HG03139 (cell line): ENCODE data around the gene PSMD9.
"Not testable (repeated sequence)": the region's sequence is repeated elsewhere in the genome, so short reads cannot be mapped to it uniquely, and the experiment has no call there.

Source experiments
- ATAC-seq: cut with Tn5 transposase; IDR thresholded peaks from one replicate; pipeline ENCODE4 v1.9.1; 2021; ENCODE audit not compliant: unreplicated experiment

PSMD9 gene

GRCh38 chr12:121872546-121873215 lies 15.9 kb upstream of the PSMD9 start:
- no peak for ATAC-seq

- no peak for ATAC-seq
Measured at GRCh38 chr12:121873216-121873569, 15.4 kb upstream of the PSMD9 start.

GRCh38 chr12:121874071-121874470 lies 14.5 kb upstream of the PSMD9 start:
- no peak for ATAC-seq

- ATAC-seq = no peak
Measured at GRCh38 chr12:121875582-121875981, 13.0 kb upstream of the PSMD9 start.

GRCh38 chr12:121876080-121876447 lies 12.5 kb upstream of the PSMD9 start:
- ATAC-seq = not testable (repeated sequence)

- ATAC-seq = no peak
Measured at GRCh38 chr12:121883315-121883660, 5.3 kb upstream of the PSMD9 start.

GRCh38 chr12:121885129-121885528 lies 3.5 kb upstream of the PSMD9 start:
- ATAC-seq = not testable (repeated sequence)

- ATAC-seq = no peak
Measured at GRCh38 chr12:121888083-121888477, 510 bp upstream of the PSMD9 start.

- no peak for ATAC-seq
Measured at GRCh38 chr12:121889274-121889624, 659 bp downstream of the PSMD9 start.

GRCh38 chr12:121889661-121890060 lies 1.1 kb downstream of the PSMD9 start:
- not testable (repeated sequence) for ATAC-seq

GRCh38 chr12:121892673-121893561 lies 4.3 kb downstream of the PSMD9 start:
- ATAC-seq = no peak

GRCh38 chr12:121893961-121894460 lies 5.4 kb downstream of the PSMD9 start:
- no peak for ATAC-seq

- no peak for ATAC-seq
Measured at GRCh38 chr12:121894633-121895032, 6.0 kb downstream of the PSMD9 start.

GRCh38 chr12:121898287-121898686 lies 9.7 kb downstream of the PSMD9 start:
- ATAC-seq = no peak

GRCh38 chr12:121899590-121899989 lies 11.0 kb downstream of the PSMD9 start:
- ATAC-seq = no peak

GRCh38 chr12:121903202-121903601 lies 14.6 kb downstream of the PSMD9 start:
- ATAC-seq = no peak

- no peak for ATAC-seq
Measured at GRCh38 chr12:121905746-121906145, 17.2 kb downstream of the PSMD9 start.

- ATAC-seq = no peak
Measured at GRCh38 chr12:121908702-121909101, 20.1 kb downstream of the PSMD9 start.

- ATAC-seq = no peak
Measured at GRCh38 chr12:121911824-121912585, 23.4 kb downstream of the PSMD9 start.

GRCh38 chr12:121915841-121916321 lies 27.3 kb downstream of the PSMD9 start:
- no peak for ATAC-seq

GRCh38 chr12:121916719-121917118 lies 28.1 kb downstream of the PSMD9 start:
- no peak for ATAC-seq
